Calu3 (cell line): Measurements from ENCODE around the gene VAC14. TPM values are rescaled to one million over a fixed set of nuclear protein-coding genes. Genes with fewer than 3 reads are reported as not detected.
"Not testable (repeated sequence)": the region's sequence is repeated elsewhere in the genome, so short reads cannot be mapped to it uniquely, and the experiment has no call there.

Experiments used
- BruUV-seq: library from RNA; stranded (reverse); fragments of 400-500 nt; replicated peaks from 2 replicates; lab custom pipeline; 2021; lab: Mats Ljungman, UMichigan
- CTCF ChIA-PET: fragments of 300-600 bp; sonication (Branson Sonifier 250); formaldehyde crosslinking; loops from one replicate; lab custom pipeline; 2022; ENCODE audit warnings: antibody characterized with exemption; lab: Charles Lee
- DNase-seq: peaks from one replicate; pipeline ENCODE4 v3.0.0; 2022
- H3K27ac Mint-ChIP-seq: one replicate; pipeline ENCODE4 v1.8.0; 2022; ENCODE audit warnings: mixed read lengths; ENCODE audit not compliant: unreplicated experiment
- H3K27me3 Mint-ChIP-seq: one replicate; pipeline ENCODE4 v1.8.0; 2022; ENCODE audit warnings: mixed read lengths; ENCODE audit not compliant: unreplicated experiment
- H3K36me3 Mint-ChIP-seq: one replicate; pipeline ENCODE4 v1.8.0; 2022; ENCODE audit warnings: mild to moderate bottlenecking, moderate library complexity, mixed read lengths; ENCODE audit not compliant: insufficient read depth, unreplicated experiment
- H3K4me1 Mint-ChIP-seq: one replicate; pipeline ENCODE4 v1.8.0; 2022; ENCODE audit warnings: mild to moderate bottlenecking, low read depth, mixed read lengths; ENCODE audit not compliant: unreplicated experiment
- H3K4me3 Mint-ChIP-seq: one replicate; pipeline ENCODE4 v1.8.0; 2022; ENCODE audit warnings: mild to moderate bottlenecking, low read depth, moderate library complexity, mixed read lengths; ENCODE audit not compliant: unreplicated experiment
- H3K9me3 Mint-ChIP-seq: one replicate; pipeline ENCODE4 v1.8.0; 2022; ENCODE audit warnings: low read depth, mixed read lengths; ENCODE audit not compliant: unreplicated experiment
- intact Hi-C: fragments of 100-400 bp; cut with micrococcal nuclease; formaldehyde crosslinking; loops from one replicate; pipeline ENCODE4 v1.10.0; 2022; ENCODE audit not compliant: unreplicated experiment
- total RNA-seq: library from RNA; stranded (reverse); gene quantifications from 2 replicates; pipeline ENCODE4 v1.2.3, GENCODE V29; 2022
- TF ChIP-seq, protein P1 (sequence below): fragments of 200-600 bp; IDR thresholded peaks from one replicate; pipeline ENCODE4 v1.8.0; 2022; ENCODE audit warnings: antibody characterized with exemption; ENCODE audit not compliant: unreplicated experiment

The VAC14 gene
- total RNA-seq, 1 experiment from 2014 or later = 63.8 TPM

DNA sequence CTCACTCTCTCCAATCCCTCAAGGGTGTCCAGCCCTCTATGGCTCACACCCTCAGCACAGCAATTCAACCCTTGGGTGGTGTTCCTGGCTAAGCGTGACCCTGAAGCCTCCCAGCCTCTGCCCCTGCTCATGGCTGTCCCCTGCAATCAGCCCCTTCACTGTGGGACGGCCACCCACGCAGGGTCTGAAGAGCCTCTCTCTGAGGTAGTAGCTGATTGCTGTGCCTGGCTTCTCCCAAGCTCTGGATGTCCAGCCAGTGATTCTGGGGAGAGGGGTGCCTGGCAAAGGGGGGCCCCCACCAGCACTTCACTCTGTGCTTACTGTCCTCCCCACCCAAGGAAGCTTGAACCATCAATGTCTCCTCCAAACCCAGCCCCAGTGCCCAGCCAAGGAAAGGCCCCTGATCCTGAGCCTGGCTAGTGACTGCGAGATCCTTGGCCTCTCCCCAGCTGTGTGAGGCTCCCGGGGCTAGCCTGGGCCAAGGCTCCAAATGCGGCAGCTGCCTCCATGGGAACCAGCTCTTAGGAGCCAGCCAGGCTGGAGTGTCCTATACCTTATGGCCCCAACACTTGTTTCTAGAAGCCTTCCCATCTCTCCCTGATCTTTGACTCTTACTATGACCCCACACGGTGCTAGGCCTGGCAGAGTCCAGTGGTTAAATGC lies 125.0 kb downstream of the VAC14 start:
- no peak for DNase-seq
- Mint-ChIP-seq H3K27ac (no peak overlapping the region), H3K4me3 (no peak overlapping the region), H3K27me3 (no peaks in the 10 kb centered on the region), H3K4me1 (no peaks in the 10 kb centered on the region), H3K9me3 (no peaks in the 10 kb centered on the region), H3K36me3 (peaks cover 28% of the 10 kb centered on the region)
- TF ChIP-seq, protein P1, sequence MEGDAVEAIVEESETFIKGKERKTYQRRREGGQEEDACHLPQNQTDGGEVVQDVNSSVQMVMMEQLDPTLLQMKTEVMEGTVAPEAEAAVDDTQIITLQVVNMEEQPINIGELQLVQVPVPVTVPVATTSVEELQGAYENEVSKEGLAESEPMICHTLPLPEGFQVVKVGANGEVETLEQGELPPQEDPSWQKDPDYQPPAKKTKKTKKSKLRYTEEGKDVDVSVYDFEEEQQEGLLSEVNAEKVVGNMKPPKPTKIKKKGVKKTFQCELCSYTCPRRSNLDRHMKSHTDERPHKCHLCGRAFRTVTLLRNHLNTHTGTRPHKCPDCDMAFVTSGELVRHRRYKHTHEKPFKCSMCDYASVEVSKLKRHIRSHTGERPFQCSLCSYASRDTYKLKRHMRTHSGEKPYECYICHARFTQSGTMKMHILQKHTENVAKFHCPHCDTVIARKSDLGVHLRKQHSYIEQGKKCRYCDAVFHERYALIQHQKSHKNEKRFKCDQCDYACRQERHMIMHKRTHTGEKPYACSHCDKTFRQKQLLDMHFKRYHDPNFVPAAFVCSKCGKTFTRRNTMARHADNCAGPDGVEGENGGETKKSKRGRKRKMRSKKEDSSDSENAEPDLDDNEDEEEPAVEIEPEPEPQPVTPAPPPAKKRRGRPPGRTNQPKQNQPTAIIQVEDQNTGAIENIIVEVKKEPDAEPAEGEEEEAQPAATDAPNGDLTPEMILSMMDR = no peak
- CTCF ChIA-PET = no interaction called here
- intact Hi-C loops = no loop called here
- no TSS peak for BruUV-seq

DNA sequence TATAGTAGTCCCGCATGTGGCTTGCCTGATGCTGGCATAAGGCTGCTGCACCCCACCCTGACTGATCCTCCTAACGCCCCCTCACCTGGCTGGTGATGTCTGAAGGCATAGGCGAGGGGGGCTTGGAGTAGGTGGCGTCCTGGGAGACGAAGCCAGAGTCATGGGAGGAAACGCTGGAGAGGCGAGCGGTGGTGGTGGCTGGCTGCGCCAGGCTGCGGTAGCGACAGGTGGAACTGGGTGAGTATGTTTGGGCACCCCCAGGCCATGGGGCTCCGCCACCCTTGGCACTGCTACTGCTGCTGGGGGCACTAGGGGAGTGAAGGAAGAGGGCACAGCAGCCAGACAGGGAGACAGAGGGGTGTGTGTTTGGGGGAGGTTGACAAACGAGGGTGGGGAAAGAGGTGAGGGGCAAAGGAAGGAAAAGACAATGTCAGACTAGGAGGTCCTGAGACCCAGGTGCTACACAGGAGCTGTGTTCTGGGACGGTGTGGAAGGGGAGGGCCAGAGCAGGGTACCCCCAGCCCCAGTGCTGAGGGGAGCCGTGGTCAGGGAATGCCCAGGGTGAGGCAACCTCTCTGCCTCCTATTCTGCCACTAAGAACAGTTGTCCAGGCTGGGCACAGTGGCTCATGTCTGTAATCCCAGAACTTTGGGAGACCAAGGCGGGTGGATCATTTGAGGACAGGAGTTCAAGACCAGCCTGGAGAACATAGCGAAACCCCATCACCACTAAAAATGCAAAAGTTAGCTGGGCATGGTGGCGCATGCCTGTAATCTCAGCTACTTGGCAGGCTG lies 126.5 kb downstream of the VAC14 start:
- intact Hi-C loops = no loop called here
- Mint-ChIP-seq H3K4me3 (no peak overlapping the region), H3K4me1 (no peaks in the 10 kb centered on the region), H3K27me3 (no peaks in the 10 kb centered on the region), H3K27ac (no peak overlapping the region), H3K36me3 (peaks cover 18% of the 10 kb centered on the region), H3K9me3 (no peaks in the 10 kb centered on the region)
- no peak for DNase-seq
- BruUV-seq = no TSS peak
- CTCF ChIA-PET = no interaction called here
- TF ChIP-seq, protein P1 = no peak

DNA sequence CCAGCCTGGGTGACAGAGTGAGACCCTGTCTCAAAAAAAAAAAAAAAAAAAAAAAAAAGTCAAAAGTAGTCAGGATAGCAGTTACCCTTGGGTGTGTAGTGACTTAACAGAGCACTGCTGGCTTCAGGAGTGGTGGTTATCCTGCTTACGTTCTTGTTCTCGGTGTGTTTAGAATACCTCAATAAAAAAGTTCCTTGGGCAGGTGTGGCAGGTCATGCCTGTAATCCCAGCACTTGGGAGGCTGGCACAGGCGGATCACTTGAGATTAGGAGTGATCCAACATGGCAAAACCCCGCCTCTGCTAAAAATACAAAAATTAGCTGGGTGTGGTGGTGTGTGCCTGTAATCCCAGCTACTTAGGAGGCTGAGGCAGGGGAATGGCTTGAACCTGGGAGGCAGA lies 130.0 kb downstream of the VAC14 start:
- H3K4me1 Mint-ChIP-seq, H3K9me3 Mint-ChIP-seq, H3K27me3 Mint-ChIP-seq, intact Hi-C loops, H3K27ac Mint-ChIP-seq, BruUV-seq, DNase-seq, H3K4me3 Mint-ChIP-seq: not testable (repeated sequence)
- CTCF ChIA-PET = interaction anchor here (0.9 to 1.9 kb wide), 2 partner anchors 16 to 100 kb away, joined by 9 to 10 read pairs; no protein-coding TSS in a partner anchor
- peaks cover 26% of the 10 kb centered on the region for H3K36me3 Mint-ChIP-seq

DNA sequence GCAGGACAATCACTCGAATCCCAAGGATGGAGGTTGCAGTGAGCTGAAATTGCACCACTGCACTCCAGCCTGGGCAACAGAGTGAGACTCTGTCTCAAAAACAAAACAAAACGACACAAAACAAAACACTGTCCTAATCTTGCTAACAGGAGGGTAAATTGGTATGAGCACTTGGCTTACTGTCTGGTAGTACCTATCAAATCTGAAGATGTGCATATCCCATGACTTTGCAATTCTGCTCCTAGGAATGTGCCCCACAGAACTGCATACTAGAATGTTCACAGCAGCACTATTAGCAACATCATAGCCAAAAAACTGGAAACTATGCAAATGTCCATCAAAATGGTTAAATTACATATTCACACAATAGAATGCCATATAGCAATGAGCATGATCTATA lies 130.8 kb downstream of the VAC14 start:
- DNase-seq = no peak
- no TSS peak for BruUV-seq
- TF ChIP-seq, protein P1 = no peak
- H3K4me1 Mint-ChIP-seq = no peaks in the 10 kb centered on the region
- CTCF ChIA-PET = interaction anchor here (0.9 kb wide), 1 partner anchor 101 kb away, joined by 9 read pairs; no protein-coding TSS in a partner anchor
- H3K9me3 Mint-ChIP-seq = peaks cover 3% of the 10 kb centered on the region
- no peaks in the 10 kb centered on the region for H3K27me3 Mint-ChIP-seq
- peaks cover 27% of the 10 kb centered on the region for H3K36me3 Mint-ChIP-seq
- intact Hi-C loops = no loop called here
- H3K27ac Mint-ChIP-seq = no peak overlapping the region
- H3K4me3 Mint-ChIP-seq = no peak overlapping the region
